ENCODE data around the gene RAB3B. TPM values are rescaled to one million over a fixed set of nuclear protein-coding genes. Genes with fewer than 3 reads are reported as not detected.

The RAB3B gene
- total and polyA plus RNA-seq, 4 donors = 0.02 to 0.57 (median 0.11) TPM

DNA sequence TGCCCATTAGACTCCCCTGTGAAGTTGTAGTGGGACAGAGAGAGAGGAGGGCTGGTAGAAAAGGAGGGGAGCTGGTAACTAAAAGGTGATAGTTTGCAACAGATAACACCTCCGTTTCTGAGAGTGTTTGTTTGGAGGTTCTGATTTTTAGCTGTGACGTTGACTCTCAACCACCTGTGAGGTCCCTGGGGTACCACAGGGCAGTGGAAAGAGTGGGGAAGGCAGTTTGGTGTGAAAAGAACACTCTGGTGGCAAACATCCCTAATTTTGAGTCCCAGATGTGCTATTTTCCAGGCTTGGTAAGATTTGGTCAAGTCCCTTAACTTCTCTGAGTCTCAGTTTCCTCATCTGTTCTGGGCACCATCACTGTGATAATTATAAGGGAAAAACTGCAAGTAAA is 29.3 kb downstream of the RAB3B start:
- Histone ChIP-seq H3K27me3 (ENCODE audit: control insufficient read depth in 3 of 3, insufficient read depth in 3 of 3, low read length in 2 of 3) (peaks cover 0 to 67% (median 15%) of the 10 kb centered on the region in 3 donors), H3K36me3 (ENCODE audit: control insufficient read depth in 4 of 4, insufficient read depth in 4 of 4, low read length in 4 of 4) (no peaks in the 10 kb centered on the region)
- TF ChIP-seq, protein P1, sequence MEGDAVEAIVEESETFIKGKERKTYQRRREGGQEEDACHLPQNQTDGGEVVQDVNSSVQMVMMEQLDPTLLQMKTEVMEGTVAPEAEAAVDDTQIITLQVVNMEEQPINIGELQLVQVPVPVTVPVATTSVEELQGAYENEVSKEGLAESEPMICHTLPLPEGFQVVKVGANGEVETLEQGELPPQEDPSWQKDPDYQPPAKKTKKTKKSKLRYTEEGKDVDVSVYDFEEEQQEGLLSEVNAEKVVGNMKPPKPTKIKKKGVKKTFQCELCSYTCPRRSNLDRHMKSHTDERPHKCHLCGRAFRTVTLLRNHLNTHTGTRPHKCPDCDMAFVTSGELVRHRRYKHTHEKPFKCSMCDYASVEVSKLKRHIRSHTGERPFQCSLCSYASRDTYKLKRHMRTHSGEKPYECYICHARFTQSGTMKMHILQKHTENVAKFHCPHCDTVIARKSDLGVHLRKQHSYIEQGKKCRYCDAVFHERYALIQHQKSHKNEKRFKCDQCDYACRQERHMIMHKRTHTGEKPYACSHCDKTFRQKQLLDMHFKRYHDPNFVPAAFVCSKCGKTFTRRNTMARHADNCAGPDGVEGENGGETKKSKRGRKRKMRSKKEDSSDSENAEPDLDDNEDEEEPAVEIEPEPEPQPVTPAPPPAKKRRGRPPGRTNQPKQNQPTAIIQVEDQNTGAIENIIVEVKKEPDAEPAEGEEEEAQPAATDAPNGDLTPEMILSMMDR (IDR thresholded peaks at IDR 0.05; ENCODE audit: control extremely low read depth, extremely low read depth) = no peak

DNA sequence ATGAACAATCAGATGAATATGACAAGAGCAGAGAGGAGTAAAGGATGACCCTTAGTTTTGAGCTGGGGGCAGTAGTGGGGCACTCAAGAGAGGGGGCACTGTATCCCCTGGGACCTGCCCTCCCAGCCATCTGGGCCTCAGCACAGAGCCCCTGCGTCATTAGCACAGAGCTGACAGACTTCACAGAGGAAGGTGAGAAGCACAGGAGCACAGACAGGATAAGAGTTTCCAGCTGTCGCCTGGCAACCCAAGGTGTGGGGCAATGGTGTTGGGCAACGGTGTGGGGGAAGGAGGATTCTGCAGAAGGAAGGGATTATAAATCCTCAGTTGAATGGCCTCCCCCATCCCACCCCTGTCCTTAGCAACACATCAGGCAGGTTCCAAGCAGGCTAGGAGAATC is 30.2 kb downstream of the RAB3B start:
- Histone ChIP-seq H3K9ac (ENCODE audit: insufficient read depth in 1 of 2, low read length in 2 of 2) (no peak overlapping the region), H3K4me3 (no peak overlapping the region), H3K27me3 (ENCODE audit: control insufficient read depth in 3 of 3, insufficient read depth in 3 of 3, low read length in 2 of 3) (peaks cover 0 to 58% (median 15%) of the 10 kb centered on the region in 3 donors), H3K27ac (ENCODE audit: low read depth in 1 of 2, low read length in 1 of 2) (no peak overlapping the region), H3K4me1 (ENCODE audit: control insufficient read depth in 5 of 5, insufficient read depth in 5 of 5, low read length in 5 of 5) (no peaks in the 10 kb centered on the region), H3K9me3 (ENCODE audit: control insufficient read depth in 4 of 4, insufficient read depth in 3 of 4, low read length in 3 of 4) (peaks cover 0 to 3% (median 0%) of the 10 kb centered on the region in 4 donors), H3K36me3 (ENCODE audit: control insufficient read depth in 4 of 4, insufficient read depth in 4 of 4, low read length in 4 of 4) (no peaks in the 10 kb centered on the region)
- DNase-seq = no peak
- TF ChIP-seq, protein P1 (IDR thresholded peaks at IDR 0.05; ENCODE audit: control extremely low read depth, extremely low read depth) = no peak
- WGBS, 2 donors = 36 to 38% methylated on average over 3 of the region's 3 CpGs
- no peak for ATAC-seq (ENCODE audit: insufficient read depth, low FRiP score)

More for the DNA sequence above, 29.3 kb downstream of the RAB3B start:
- Histone ChIP-seq H3K27ac (ENCODE audit: low read depth in 1 of 2, low read length in 1 of 2) (no peak overlapping the region), H3K9me3 (ENCODE audit: control insufficient read depth in 4 of 4, insufficient read depth in 3 of 4, low read length in 3 of 4) (peaks cover 0 to 3% (median 0%) of the 10 kb centered on the region in 4 donors), H3K9ac (ENCODE audit: insufficient read depth in 1 of 2, low read length in 2 of 2) (no peak overlapping the region), H3K4me3 (no peak overlapping the region), H3K4me1 (ENCODE audit: control insufficient read depth in 5 of 5, insufficient read depth in 5 of 5, low read length in 5 of 5) (no peaks in the 10 kb centered on the region)
- ATAC-seq (ENCODE audit: insufficient read depth, low FRiP score) (no peak), DNase-seq (no peak)
- 44 to 73% methylated on average over 2 of the region's 2 CpGs for WGBS, 2 donors

DNA sequence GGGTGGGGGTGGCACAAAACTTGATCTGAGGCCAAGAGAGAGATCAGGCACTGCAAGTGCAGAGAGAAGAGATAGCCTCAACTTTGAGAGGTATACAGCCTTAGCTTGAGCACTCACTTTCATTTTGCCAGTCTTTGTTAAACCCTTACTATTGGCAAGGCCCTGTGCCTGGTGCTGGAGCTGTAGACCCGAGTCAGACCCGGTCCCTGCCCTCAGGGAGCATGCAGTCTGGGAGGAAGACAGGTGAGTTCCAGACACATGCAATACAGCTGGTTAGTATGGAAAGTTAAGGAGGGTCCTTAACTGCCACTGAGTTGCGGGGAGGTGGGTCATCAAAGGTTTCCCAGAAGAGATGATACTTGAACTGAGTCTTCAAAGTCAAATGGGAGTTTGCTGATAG is 31.7 kb downstream of the RAB3B start:
- Histone ChIP-seq H3K9ac (ENCODE audit: insufficient read depth in 1 of 2, low read length in 2 of 2) (no peak overlapping the region), H3K9me3 (ENCODE audit: control insufficient read depth in 4 of 4, insufficient read depth in 3 of 4, low read length in 3 of 4) (peaks cover 0 to 3% (median 0%) of the 10 kb centered on the region in 4 donors), H3K4me1 (ENCODE audit: control insufficient read depth in 5 of 5, insufficient read depth in 5 of 5, low read length in 5 of 5) (no peaks in the 10 kb centered on the region), H3K27ac (ENCODE audit: low read depth in 1 of 2, low read length in 1 of 2) (no peak overlapping the region), H3K36me3 (ENCODE audit: control insufficient read depth in 4 of 4, insufficient read depth in 4 of 4, low read length in 4 of 4) (no peaks in the 10 kb centered on the region), H3K27me3 (ENCODE audit: control insufficient read depth in 3 of 3, insufficient read depth in 3 of 3, low read length in 2 of 3) (peaks cover 0 to 57% (median 12%) of the 10 kb centered on the region in 3 donors), H3K4me3 (no peak overlapping the region)
- WGBS, 2 donors = 95% methylated on average over 3 of the region's 3 CpGs
- no peak for DNase-seq
- TF ChIP-seq, protein P1 (IDR thresholded peaks at IDR 0.05; ENCODE audit: control extremely low read depth, extremely low read depth) = no peak
- no peak for ATAC-seq (ENCODE audit: insufficient read depth, low FRiP score)

DNA sequence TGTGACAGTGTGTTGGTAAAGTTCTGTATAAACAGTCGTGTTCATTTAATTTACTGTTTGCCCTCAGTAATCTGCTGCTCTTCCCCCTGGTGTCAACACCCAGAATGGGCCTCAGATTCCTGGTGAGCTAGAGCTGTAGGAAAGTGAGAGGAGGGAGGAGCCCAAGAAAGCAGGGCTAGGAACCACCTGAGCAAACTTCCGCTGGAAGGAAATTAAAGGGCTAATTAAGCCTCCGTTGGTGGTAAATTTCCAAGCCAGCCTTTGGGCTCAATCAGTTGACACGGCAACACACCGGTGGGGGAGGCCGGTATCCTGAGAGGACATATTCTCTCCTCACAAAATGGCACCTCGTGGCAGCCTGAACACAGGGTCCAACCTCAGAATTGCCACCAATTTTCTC is 32.9 kb downstream of the RAB3B start:
- H3K27me3 ChIP-seq (ENCODE audit: control insufficient read depth in 3 of 3, insufficient read depth in 3 of 3, low read length in 2 of 3) = peaks cover 0 to 54% (median 12%) of the 10 kb centered on the region in 3 donors
- H3K9ac ChIP-seq (ENCODE audit: insufficient read depth in 1 of 2, low read length in 2 of 2) = no peak overlapping the region
- H3K9me3 ChIP-seq (ENCODE audit: control insufficient read depth in 4 of 4, insufficient read depth in 3 of 4, low read length in 3 of 4) = peaks cover 0 to 3% (median 0%) of the 10 kb centered on the region in 4 donors
- H3K4me1 ChIP-seq (ENCODE audit: control insufficient read depth in 5 of 5, insufficient read depth in 5 of 5, low read length in 5 of 5) = no peaks in the 10 kb centered on the region
- no peaks in the 10 kb centered on the region for H3K36me3 ChIP-seq (ENCODE audit: control insufficient read depth in 4 of 4, insufficient read depth in 4 of 4, low read length in 4 of 4)
- H3K4me3 ChIP-seq = no peak overlapping the region
- ATAC-seq (ENCODE audit: insufficient read depth, low FRiP score) (no peak), DNase-seq (no peak)
- TF ChIP-seq, protein P1 (IDR thresholded peaks at IDR 0.05; ENCODE audit: control extremely low read depth, extremely low read depth) = no peak
- 62 to 68% methylated on average over 7 of the region's 7 CpGs for WGBS, 2 donors
- H3K27ac ChIP-seq (ENCODE audit: low read depth in 1 of 2, low read length in 1 of 2) = no peak overlapping the region

Measured in lung (tissue), 12 donors.